HCT116 (cell line): ENCODE results near the gene PLEKHA6. TPM values are rescaled to one million over a fixed set of nuclear protein-coding genes. Genes with fewer than 3 reads are reported as not detected.

Experiments used
- ATAC-seq: fragments of 200-7000 bp; cut with Tn5 transposase; 2 replicates; pipeline ENCODE4 v1.9.1; 2020; ENCODE audit warnings: mild to moderate bottlenecking, moderate library complexity
- BruUV-seq: library from RNA; stranded (reverse); fragments of 400-500 nt; replicated peaks from 2 replicates; lab custom pipeline; 2021; lab: Mats Ljungman, UMichigan
- CTCF ChIA-PET: fragments of 300-600 bp; sonication (Branson Sonifier 250); formaldehyde crosslinking; loops from one replicate; lab custom pipeline; 2021; ENCODE audit warnings: antibody characterized with exemption; lab: Charles Lee
- POLR2A ChIA-PET: fragments of 300-600, 350-600 bp; sonication (Branson Sonifier 250); formaldehyde crosslinking; loops from one replicate; lab custom pipeline; 2021; ENCODE audit warnings: antibody characterized with exemption; lab: Charles Lee
- RAD21 ChIA-PET, 2 experiments: fragments of 300-600 bp; sonication (Branson Sonifier 250); formaldehyde crosslinking; loops; one replicate each; lab custom pipeline; 2023; ENCODE audit warnings: low total read pairs in 2 of 2; ENCODE audit not compliant: uncharacterized antibody in 2 of 2, unreplicated experiment in 2 of 2, low non-redundant PET in 1 of 2; lab: Charles Lee
- DNase-seq: peaks from one replicate; pipeline ENCODE4 v3.0.0-alpha.2; 2010; ENCODE audit warnings: low read depth, low spot score
- H2AFZ ChIP-seq: fragments of 200-600 bp; shearing (Covaris generic), sonication (generic); 2 replicates; pipeline ENCODE4 v1.6.1; 2017; ENCODE audit warnings: low read depth, mixed run types, mixed read lengths, antibody characterized with exemption, low read length; ENCODE audit not compliant: poor library complexity, severe bottlenecking
- H3K27ac ChIP-seq: 2 replicates; pipeline ENCODE4 v1.5.1; 2012; ENCODE audit warnings: low read depth, low read length
- H3K27me3 ChIP-seq: fragments of 200-600 bp; sonication (generic); 2 replicates; pipeline ENCODE4 v1.6.1; 2016; ENCODE audit warnings: mixed run types, low read length, mixed read lengths; ENCODE audit not compliant: insufficient read depth
- H3K36me3 ChIP-seq, 2 experiments: fragments of 200-500 bp in 1 of 2; fragments of 200-600 bp in 1 of 2; sonication (Bioruptor generic) in 1 of 2; sonication (generic) in 1 of 2; 2 replicates each; pipeline versions ENCODE4 v1.5.1 to v1.6.1; 2014 to 2016; ENCODE audit warnings: low read length in 2 of 2, inconsistent platforms in 1 of 2, mixed read lengths in 1 of 2, mixed run types in 1 of 2; ENCODE audit not compliant: insufficient read depth in 2 of 2, control insufficient read depth in 1 of 2
- H3K4me1 ChIP-seq, 2 experiments: fragments of 200-600 bp in 1 of 2; sonication (generic) in 1 of 2; 2 replicates each; pipeline versions ENCODE4 v1.5.1 to v1.6.1; 2012 to 2017; ENCODE audit warnings: low read length in 2 of 2, inconsistent platforms in 1 of 2, mild to moderate bottlenecking in 1 of 2, mixed read lengths in 1 of 2, mixed run types in 1 of 2, moderate library complexity in 1 of 2; ENCODE audit not compliant: insufficient read depth in 2 of 2, control insufficient read depth in 1 of 2
- H3K4me2 ChIP-seq: fragments of 200-600 bp; sonication (generic); 2 replicates; pipeline ENCODE4 v1.6.1; 2017; ENCODE audit warnings: mixed run types, low read length, mixed read lengths
- H3K4me3 ChIP-seq, 2 experiments: fragments of 200-600 bp in 1 of 2; sonication (generic) in 1 of 2; replicated peaks in 1 of 2; 2 replicates each; pipeline ENCODE4 v1.5.1; 2011 to 2016; ENCODE audit warnings: low read length in 2 of 2, control low read depth in 1 of 2, low read depth in 1 of 2, mild to moderate bottlenecking in 1 of 2, mixed read lengths in 1 of 2, mixed run types in 1 of 2
- H3K79me2 ChIP-seq: fragments of 200-600 bp; sonication (generic); 2 replicates; pipeline ENCODE4 v1.6.1; 2017; ENCODE audit warnings: mild to moderate bottlenecking, mixed run types, low read length, moderate library complexity, mixed read lengths; ENCODE audit not compliant: insufficient read depth
- H3K9ac ChIP-seq: fragments of 200-600 bp; sonication (generic); 2 replicates; pipeline ENCODE4 v1.6.1; 2016; ENCODE audit warnings: low read length, mixed read lengths
- H3K9me2 ChIP-seq: fragments of 200-600 bp; sonication (generic), shearing (Covaris generic); 2 replicates; pipeline ENCODE4 v1.6.1; 2017; ENCODE audit warnings: mixed run types, mild to moderate bottlenecking, moderate library complexity; ENCODE audit not compliant: insufficient read depth
- H3K9me3 ChIP-seq, 2 experiments: fragments of 200-500 bp in 1 of 2; fragments of 200-600 bp in 1 of 2; sonication (Bioruptor generic) in 1 of 2; sonication (generic) in 1 of 2; 2 replicates each; pipeline ENCODE4 v1.6.1; 2014 to 2017; ENCODE audit warnings: low read length in 2 of 2, mixed read lengths in 2 of 2, inconsistent platforms in 1 of 2, low read depth in 1 of 2, mild to moderate bottlenecking in 1 of 2, mixed run types in 1 of 2, moderate library complexity in 1 of 2; ENCODE audit not compliant: control insufficient read depth in 1 of 2, insufficient read depth in 1 of 2
- H4K20me1 ChIP-seq: fragments of 200-600 bp; sonication (generic), shearing (Covaris generic); 2 replicates; pipeline ENCODE4 v1.6.1; 2017; ENCODE audit warnings: mixed run types, mild to moderate bottlenecking, moderate library complexity; ENCODE audit not compliant: insufficient read depth
- EGR1 ChIP-seq: IDR thresholded peaks from 2 replicates; pipeline ENCODE4 v1.6.1; 2012; ENCODE audit warnings: low read depth
- EZH2 ChIP-seq: fragments of 200-600 bp; sonication (generic); IDR thresholded peaks from 2 replicates; pipeline ENCODE4 v1.6.1; 2017; ENCODE audit warnings: antibody characterized with exemption, mixed run types
- JUND ChIP-seq: IDR thresholded peaks from 2 replicates; pipeline ENCODE4 v1.6.1; 2012
- POLR2AphosphoS5 ChIP-seq: IDR thresholded peaks from 2 replicates; pipeline ENCODE4 v1.6.1; 2011; ENCODE audit warnings: mild to moderate bottlenecking, low read depth, low read length, moderate library complexity
- RAD21 ChIP-seq: IDR thresholded peaks from 2 replicates; pipeline ENCODE4 v1.6.1; 2012; ENCODE audit warnings: low read depth, mild to moderate bottlenecking
- TCF7L2 ChIP-seq: IDR thresholded peaks from 2 replicates; pipeline ENCODE4 v1.7.0; 2011; ENCODE audit warnings: borderline replicate concordance, inconsistent platforms; ENCODE audit not compliant: insufficient read depth, insufficient read length; ENCODE audit errors: extremely low read depth
- ZNF274 ChIP-seq: fragments of 200-500 bp; sonication (Bioruptor generic); IDR thresholded peaks from 2 replicates; pipeline ENCODE4 v1.6.1; 2014; ENCODE audit warnings: mild to moderate bottlenecking, low read depth, low read length, inconsistent platforms
- intact Hi-C: fragments of 100-400 bp; cut with micrococcal nuclease; formaldehyde crosslinking; loops from 2 replicates; pipeline ENCODE4 v1.10.0; 2022
- total RNA-seq: library from RNA; stranded (reverse); gene quantifications from one replicate; pipeline ENCODE4 v1.2.1, GENCODE V29; 2021; ENCODE audit not compliant: unreplicated experiment
- TF ChIP-seq, protein P1 (sequence below), 3 experiments: fragments of 200-600 bp in 1 of 3; sonication (generic) in 1 of 3; IDR thresholded peaks in 2 of 3; conservative IDR thresholded peaks in 1 of 3; 2 replicates each; pipeline ENCODE4 v1.5.1; 2012 to 2017; ENCODE audit warnings: low read depth in 2 of 3, low read length in 2 of 3, antibody characterized with exemption in 1 of 3, borderline replicate concordance in 1 of 3, control low read depth in 1 of 3, mild to moderate bottlenecking in 1 of 3, mixed read lengths in 1 of 3, mixed run types in 1 of 3, moderate library complexity in 1 of 3; ENCODE audit not compliant: insufficient read depth in 1 of 3

Gene PLEKHA6
- total RNA-seq, 1 experiment from 2014 or later: 13.1 TPM

DNA sequence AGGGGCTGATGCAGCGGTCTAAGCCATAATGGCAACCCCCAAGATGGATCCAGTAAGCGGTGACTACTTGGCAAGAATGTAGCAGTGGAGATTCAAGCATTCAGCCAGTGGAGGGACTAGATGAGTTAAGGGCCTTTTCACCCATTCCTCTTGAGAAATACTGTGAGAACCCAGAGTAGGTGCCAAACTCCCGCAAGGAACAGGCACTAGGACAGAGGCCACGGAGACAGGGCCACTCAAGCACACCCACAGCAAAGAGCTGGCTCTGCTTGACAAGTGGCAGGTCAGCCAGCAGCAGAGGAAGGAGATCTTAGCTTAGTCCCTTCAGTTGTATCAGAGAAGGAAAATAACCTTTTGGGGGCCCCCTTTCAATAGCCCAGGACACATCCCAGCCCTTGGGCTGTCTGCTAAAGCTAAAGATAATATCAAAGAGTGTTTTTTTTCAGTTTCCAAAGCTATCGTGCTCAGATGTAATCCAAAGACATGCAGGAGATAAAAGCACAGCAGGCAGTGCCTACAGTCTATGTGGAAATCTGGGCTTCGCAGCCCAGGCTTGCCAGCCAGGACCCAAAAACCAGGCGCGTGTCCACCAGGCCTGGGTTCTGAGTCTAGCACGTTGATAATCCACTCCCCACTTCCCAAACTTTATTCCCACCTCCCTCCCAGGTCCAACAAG is 83.9 kb downstream of the PLEKHA6 start:
- H3K4me1 ChIP-seq: no peaks in the 10 kb centered on the region
- H3K4me3 ChIP-seq: no peak overlapping the region
- H2AFZ ChIP-seq: no peak overlapping the region
- BruUV-seq: no TSS peak
- intact Hi-C loops: no loop called here
- no peaks in the 10 kb centered on the region for H3K27me3 ChIP-seq
- DNase-seq (no peak), ATAC-seq (no peak)
- H3K79me2 ChIP-seq: no peaks in the 10 kb centered on the region
- RAD21 ChIA-PET: no interaction called here
- H3K9ac ChIP-seq: no peak overlapping the region
- POLR2A ChIA-PET: no interaction called here
- H3K9me3 ChIP-seq: no peaks in the 10 kb centered on the region
- H3K4me2 ChIP-seq: no peak overlapping the region
- no peak for TF ChIP-seq JUND
- no peak for TF ChIP-seq ZNF274
- TF ChIP-seq POLR2AphosphoS5: no peak
- no peak for TF ChIP-seq TCF7L2
- TF ChIP-seq RAD21: no peak
- TF ChIP-seq EGR1: no peak
- TF ChIP-seq, protein P1, sequence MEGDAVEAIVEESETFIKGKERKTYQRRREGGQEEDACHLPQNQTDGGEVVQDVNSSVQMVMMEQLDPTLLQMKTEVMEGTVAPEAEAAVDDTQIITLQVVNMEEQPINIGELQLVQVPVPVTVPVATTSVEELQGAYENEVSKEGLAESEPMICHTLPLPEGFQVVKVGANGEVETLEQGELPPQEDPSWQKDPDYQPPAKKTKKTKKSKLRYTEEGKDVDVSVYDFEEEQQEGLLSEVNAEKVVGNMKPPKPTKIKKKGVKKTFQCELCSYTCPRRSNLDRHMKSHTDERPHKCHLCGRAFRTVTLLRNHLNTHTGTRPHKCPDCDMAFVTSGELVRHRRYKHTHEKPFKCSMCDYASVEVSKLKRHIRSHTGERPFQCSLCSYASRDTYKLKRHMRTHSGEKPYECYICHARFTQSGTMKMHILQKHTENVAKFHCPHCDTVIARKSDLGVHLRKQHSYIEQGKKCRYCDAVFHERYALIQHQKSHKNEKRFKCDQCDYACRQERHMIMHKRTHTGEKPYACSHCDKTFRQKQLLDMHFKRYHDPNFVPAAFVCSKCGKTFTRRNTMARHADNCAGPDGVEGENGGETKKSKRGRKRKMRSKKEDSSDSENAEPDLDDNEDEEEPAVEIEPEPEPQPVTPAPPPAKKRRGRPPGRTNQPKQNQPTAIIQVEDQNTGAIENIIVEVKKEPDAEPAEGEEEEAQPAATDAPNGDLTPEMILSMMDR (IDR thresholded peaks at IDR 0.05 in 2 of 3, conservative IDR thresholded peaks at IDR 0.05 in 1 of 3; ENCODE audit: borderline replicate concordance in 1 of 3, insufficient read depth in 1 of 3, low read depth in 2 of 3, low read length in 2 of 3): no peak
- no peak for TF ChIP-seq EZH2
- CTCF ChIA-PET: interaction anchor here (0.8 kb wide), 1 partner anchor 17 kb away, joined by 3 read pairs; no protein-coding TSS in a partner anchor
- H3K36me3 ChIP-seq: no peaks in the 10 kb centered on the region
- no peaks in the 10 kb centered on the region for H4K20me1 ChIP-seq
- no peak overlapping the region for H3K27ac ChIP-seq
- H3K9me2 ChIP-seq: no peaks in the 10 kb centered on the region
